Measurements from ENCODE around the gene ANKRD6.

The ANKRD6 gene

DNA sequence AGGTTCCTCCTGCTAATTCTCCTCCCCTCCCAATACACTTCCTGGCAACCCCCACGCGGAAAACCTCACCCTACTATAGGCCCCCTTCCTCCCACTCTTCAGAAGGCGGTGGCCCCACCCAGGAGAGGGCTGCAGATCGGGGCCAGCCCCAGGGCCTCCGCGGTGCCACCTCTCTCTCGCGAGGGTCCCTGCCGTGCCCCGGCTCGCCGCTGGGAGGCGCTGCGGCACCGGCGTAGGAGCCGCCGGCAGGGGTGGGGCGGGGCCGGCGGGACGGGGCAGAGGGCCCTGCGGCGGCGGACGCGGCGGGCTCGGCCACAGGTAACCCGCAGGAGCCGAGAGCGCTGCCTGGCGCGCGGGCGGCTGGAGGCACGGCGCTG is at the start of gene ANKRD6:
Gene ANKRD6, plus strand, starts transcription at position 278 of the 377 bp plus-strand sequence. CDS start 133,825 bp downstream, outside the sequence.
- H3K4me1 Mint-ChIP-seq, result peaks cover 42% of the 10 kb centered on the region
- peak; percentile 84 to 88 (median 85) for TF ChIP-seq CTCF (IDR thresholded peaks at IDR 0.05; ENCODE audit: unreplicated experiment in 3 of 3)
- H3K27me3 Mint-ChIP-seq (ENCODE audit: low read depth), result no peaks in the 10 kb centered on the region
- peak within 1 kb of the TSS in 2 of 3 experiments; percentile 71 to 84 for H3K27ac Mint-ChIP-seq
- H3K36me3 Mint-ChIP-seq (ENCODE audit: low read depth), result no peaks in the 10 kb centered on the region
- peaks cover 3% of the 10 kb centered on the region for H3K9me3 Mint-ChIP-seq
- peak within 1 kb of the TSS; percentile 88 to 96 (median 88) for H3K4me3 Mint-ChIP-seq

DNA sequence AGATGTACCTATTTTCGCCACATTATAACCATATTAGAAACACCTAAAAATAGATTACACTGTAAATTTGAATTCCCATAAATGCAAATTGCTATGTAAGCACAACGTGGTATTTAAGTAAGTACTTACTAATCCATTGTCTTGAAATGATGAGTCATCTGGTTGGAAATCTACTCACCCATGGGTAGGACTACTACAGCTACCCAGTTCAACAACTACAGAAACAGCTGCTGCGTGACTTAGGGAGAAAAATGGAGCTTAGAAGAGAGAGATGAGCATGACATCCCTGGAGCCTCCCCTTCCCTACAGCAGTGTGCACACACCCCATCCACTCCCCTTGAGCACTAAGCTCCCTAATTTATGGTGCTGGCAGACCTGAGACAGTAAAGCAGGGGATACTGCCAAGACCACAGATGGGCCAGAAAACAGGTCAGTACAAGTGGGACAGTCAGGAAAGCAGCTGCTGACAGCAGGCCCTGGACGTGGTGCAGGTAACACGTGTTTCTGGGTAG is 47.7 kb upstream of the ANKRD6 start:
- H3K4me1 Mint-ChIP-seq, result peaks cover 10% of the 10 kb centered on the region
- H3K27me3 Mint-ChIP-seq (ENCODE audit: low read depth), result no peaks in the 10 kb centered on the region
- TF ChIP-seq CTCF (IDR thresholded peaks at IDR 0.05; ENCODE audit: unreplicated experiment in 3 of 3), result no peak
- no peaks in the 10 kb centered on the region for H3K9me3 Mint-ChIP-seq
- no peaks in the 10 kb centered on the region for H3K36me3 Mint-ChIP-seq (ENCODE audit: low read depth)
- H3K4me3 Mint-ChIP-seq, result no peak overlapping the region
- peak overlapping the region in 1 of 3 experiments; percentile 21 for H3K27ac Mint-ChIP-seq

DNA sequence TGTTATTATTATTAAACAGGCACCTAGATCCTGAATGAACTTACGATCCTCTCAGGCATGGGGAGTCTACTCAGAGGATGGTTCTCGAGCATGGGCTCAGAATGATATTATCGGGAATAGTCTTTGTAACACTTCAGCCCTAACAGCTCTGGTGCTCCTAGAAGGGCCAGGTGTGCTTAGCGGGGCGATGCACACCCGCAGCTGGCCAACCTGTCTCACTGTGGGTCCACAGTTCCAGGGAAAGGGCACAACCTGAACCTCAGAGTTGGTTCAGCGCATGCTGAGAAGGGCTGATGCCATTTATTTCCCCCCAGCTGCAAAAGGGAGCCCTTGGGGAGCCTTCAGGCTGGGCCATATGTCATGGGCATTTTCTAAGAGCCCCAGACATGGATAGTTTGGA is 47.1 kb upstream of the ANKRD6 start:
- no peak overlapping the region for H3K4me3 Mint-ChIP-seq
- no peak overlapping the region for H3K27ac Mint-ChIP-seq
- H3K27me3 Mint-ChIP-seq (ENCODE audit: low read depth), result no peaks in the 10 kb centered on the region
- H3K36me3 Mint-ChIP-seq (ENCODE audit: low read depth), result no peaks in the 10 kb centered on the region
- peaks cover 10% of the 10 kb centered on the region for H3K4me1 Mint-ChIP-seq
- H3K9me3 Mint-ChIP-seq, result no peaks in the 10 kb centered on the region
- no peak for TF ChIP-seq CTCF (IDR thresholded peaks at IDR 0.05; ENCODE audit: unreplicated experiment in 3 of 3)

- no peaks in the 10 kb centered on the region for H3K9me3 Mint-ChIP-seq
- H3K4me3 Mint-ChIP-seq, result no peak overlapping the region
- TF ChIP-seq CTCF (IDR thresholded peaks at IDR 0.05; ENCODE audit: unreplicated experiment in 3 of 3), result no peak
- peaks cover 10% of the 10 kb centered on the region for H3K4me1 Mint-ChIP-seq
- no peak overlapping the region for H3K27ac Mint-ChIP-seq
- H3K27me3 Mint-ChIP-seq (ENCODE audit: low read depth), result no peaks in the 10 kb centered on the region
- H3K36me3 Mint-ChIP-seq (ENCODE audit: low read depth), result no peaks in the 10 kb centered on the region
Observed at GRCh38 chr6:89386917-89387491, 45.9 kb upstream of the ANKRD6 start.

- TF ChIP-seq CTCF (IDR thresholded peaks at IDR 0.05; ENCODE audit: unreplicated experiment in 3 of 3), result no peak
Observed at GRCh38 chr6:89387516-89388201, 45.3 kb upstream of the ANKRD6 start.

More at GRCh38 chr6:89387516-89388201, 45.3 kb upstream of the ANKRD6 start:
- Mint-ChIP-seq H3K4me1 (peaks cover 10% of the 10 kb centered on the region), H3K9me3 (no peaks in the 10 kb centered on the region), H3K27ac (no peak overlapping the region), H3K4me3 (no peak overlapping the region), H3K36me3 (ENCODE audit: low read depth) (no peaks in the 10 kb centered on the region), H3K27me3 (ENCODE audit: low read depth) (no peaks in the 10 kb centered on the region)

All from nephron (organoid).